ENCODE results near the gene SLC25A43. TPM values are rescaled to one million over a fixed set of nuclear protein-coding genes. Genes with fewer than 3 reads are reported as not detected.

The SLC25A43 gene
- total RNA-seq, 1 donor = 3.0 TPM

GRCh38 chrX:119391279-119391678 is 7.9 kb upstream of the SLC25A43 start:
- Histone ChIP-seq H3K4me3 (ENCODE audit: low read length) (no peak overlapping the region), H3K4me1 (ENCODE audit: insufficient read depth, low read length) (no peaks in the 10 kb centered on the region), H3K27me3 (ENCODE audit: insufficient read depth, low read length) (no peaks in the 10 kb centered on the region), H3K9me3 (ENCODE audit: low read depth, low read length) (no peaks in the 10 kb centered on the region)

- Histone ChIP-seq H3K4me3 (ENCODE audit: low read length) (no peak overlapping the region), H3K9me3 (ENCODE audit: low read depth, low read length) (no peaks in the 10 kb centered on the region), H3K27me3 (ENCODE audit: insufficient read depth, low read length) (no peaks in the 10 kb centered on the region), H3K4me1 (ENCODE audit: insufficient read depth, low read length) (no peaks in the 10 kb centered on the region)
These were observed 6.0 kb upstream of the SLC25A43 start for GRCh38 chrX:119393144-119393543.

- peak overlapping the region; percentile 49 for H3K4me3 ChIP-seq (ENCODE audit: low read length)
These were observed 556 bp upstream of the SLC25A43 start for GRCh38 chrX:119398587-119398973.

GRCh38 chrX:119399772-119400101 is 601 bp downstream of the SLC25A43 start:
- H3K9me3 ChIP-seq (ENCODE audit: low read depth, low read length) = no peaks in the 10 kb centered on the region

More at GRCh38 chrX:119398587-119398973, 556 bp upstream of the SLC25A43 start:
- Histone ChIP-seq H3K9me3 (ENCODE audit: low read depth, low read length) (no peaks in the 10 kb centered on the region), H3K4me1 (ENCODE audit: insufficient read depth, low read length) (peaks cover 16% of the 10 kb centered on the region), H3K27me3 (ENCODE audit: insufficient read depth, low read length) (no peaks in the 10 kb centered on the region)

GRCh38 chrX:119401569-119401968 is 2.4 kb downstream of the SLC25A43 start:
- H3K9me3 ChIP-seq (ENCODE audit: low read depth, low read length) = no peaks in the 10 kb centered on the region
- no peak overlapping the region for H3K4me3 ChIP-seq (ENCODE audit: low read length)
- H3K27me3 ChIP-seq (ENCODE audit: insufficient read depth, low read length) = no peaks in the 10 kb centered on the region
- peaks cover 16% of the 10 kb centered on the region for H3K4me1 ChIP-seq (ENCODE audit: insufficient read depth, low read length)

More at GRCh38 chrX:119399772-119400101, 601 bp downstream of the SLC25A43 start:
- Histone ChIP-seq H3K4me3 (ENCODE audit: low read length) (peak overlapping the region; percentile 30), H3K4me1 (ENCODE audit: insufficient read depth, low read length) (peaks cover 16% of the 10 kb centered on the region), H3K27me3 (ENCODE audit: insufficient read depth, low read length) (no peaks in the 10 kb centered on the region)

- Histone ChIP-seq H3K9me3 (ENCODE audit: low read depth, low read length) (no peaks in the 10 kb centered on the region), H3K4me3 (ENCODE audit: low read length) (no peak overlapping the region)
These were observed 3.5 kb downstream of the SLC25A43 start for GRCh38 chrX:119402588-119402987.

GRCh38 chrX:119406776-119407175 is 7.6 kb downstream of the SLC25A43 start:
- Histone ChIP-seq H3K4me1 (ENCODE audit: insufficient read depth, low read length) (no peaks in the 10 kb centered on the region), H3K4me3 (ENCODE audit: low read length) (no peak overlapping the region), H3K9me3 (ENCODE audit: low read depth, low read length) (no peaks in the 10 kb centered on the region), H3K27me3 (ENCODE audit: insufficient read depth, low read length) (no peaks in the 10 kb centered on the region)

More at GRCh38 chrX:119402588-119402987, 3.5 kb downstream of the SLC25A43 start:
- peaks cover 16% of the 10 kb centered on the region for H3K4me1 ChIP-seq (ENCODE audit: insufficient read depth, low read length)
- no peaks in the 10 kb centered on the region for H3K27me3 ChIP-seq (ENCODE audit: insufficient read depth, low read length)

- no peaks in the 10 kb centered on the region for H3K27me3 ChIP-seq (ENCODE audit: insufficient read depth, low read length)
- H3K4me1 ChIP-seq (ENCODE audit: insufficient read depth, low read length) = no peaks in the 10 kb centered on the region
- H3K4me3 ChIP-seq (ENCODE audit: low read length) = no peak overlapping the region
- H3K9me3 ChIP-seq (ENCODE audit: low read depth, low read length) = no peaks in the 10 kb centered on the region
These were observed 8.5 kb downstream of the SLC25A43 start for GRCh38 chrX:119407681-119408080.

- Histone ChIP-seq H3K9me3 (ENCODE audit: low read depth, low read length) (no peaks in the 10 kb centered on the region), H3K4me1 (ENCODE audit: insufficient read depth, low read length) (no peaks in the 10 kb centered on the region), H3K27me3 (ENCODE audit: insufficient read depth, low read length) (no peaks in the 10 kb centered on the region), H3K4me3 (ENCODE audit: low read length) (no peak overlapping the region)
These were observed 11.1 kb downstream of the SLC25A43 start for GRCh38 chrX:119410027-119410819.

- Histone ChIP-seq H3K27me3 (ENCODE audit: insufficient read depth, low read length) (no peaks in the 10 kb centered on the region), H3K4me1 (ENCODE audit: insufficient read depth, low read length) (no peaks in the 10 kb centered on the region), H3K4me3 (ENCODE audit: low read length) (no peak overlapping the region), H3K9me3 (ENCODE audit: low read depth, low read length) (no peaks in the 10 kb centered on the region)
These were observed 11.7 kb downstream of the SLC25A43 start for GRCh38 chrX:119410854-119411253.

GRCh38 chrX:119411959-119412358 is 12.8 kb downstream of the SLC25A43 start:
- Histone ChIP-seq H3K4me3 (ENCODE audit: low read length) (no peak overlapping the region), H3K4me1 (ENCODE audit: insufficient read depth, low read length) (no peaks in the 10 kb centered on the region), H3K9me3 (ENCODE audit: low read depth, low read length) (no peaks in the 10 kb centered on the region), H3K27me3 (ENCODE audit: insufficient read depth, low read length) (no peaks in the 10 kb centered on the region)

GRCh38 chrX:119417376-119417775 is 18.2 kb downstream of the SLC25A43 start:
- no peaks in the 10 kb centered on the region for H3K27me3 ChIP-seq (ENCODE audit: insufficient read depth, low read length)
- H3K4me3 ChIP-seq (ENCODE audit: low read length) = no peak overlapping the region
- H3K9me3 ChIP-seq (ENCODE audit: low read depth, low read length) = no peaks in the 10 kb centered on the region
- H3K4me1 ChIP-seq (ENCODE audit: insufficient read depth, low read length) = no peaks in the 10 kb centered on the region

GRCh38 chrX:119417842-119418241 is 18.7 kb downstream of the SLC25A43 start:
- no peak overlapping the region for H3K4me3 ChIP-seq (ENCODE audit: low read length)
- H3K27me3 ChIP-seq (ENCODE audit: insufficient read depth, low read length) = no peaks in the 10 kb centered on the region
- no peaks in the 10 kb centered on the region for H3K4me1 ChIP-seq (ENCODE audit: insufficient read depth, low read length)
- no peaks in the 10 kb centered on the region for H3K9me3 ChIP-seq (ENCODE audit: low read depth, low read length)

GRCh38 chrX:119419146-119419545 is 20.0 kb downstream of the SLC25A43 start:
- H3K9me3 ChIP-seq (ENCODE audit: low read depth, low read length) = no peaks in the 10 kb centered on the region
- H3K27me3 ChIP-seq (ENCODE audit: insufficient read depth, low read length) = no peaks in the 10 kb centered on the region
- H3K4me1 ChIP-seq (ENCODE audit: insufficient read depth, low read length) = no peaks in the 10 kb centered on the region
- no peak overlapping the region for H3K4me3 ChIP-seq (ENCODE audit: low read length)

- Histone ChIP-seq H3K4me3 (ENCODE audit: low read length) (no peak overlapping the region), H3K4me1 (ENCODE audit: insufficient read depth, low read length) (no peaks in the 10 kb centered on the region), H3K9me3 (ENCODE audit: low read depth, low read length) (no peaks in the 10 kb centered on the region), H3K27me3 (ENCODE audit: insufficient read depth, low read length) (no peaks in the 10 kb centered on the region)
These were observed 20.8 kb downstream of the SLC25A43 start for GRCh38 chrX:119419898-119420297.

All from mononuclear cell (primary cell).